Karpas-422 (cell line): Measurements from ENCODE around the gene ACO1. TPM values are rescaled to one million over a fixed set of nuclear protein-coding genes. Genes with fewer than 3 reads are reported as not detected.
A peak's percentile ranks its signal among the peaks of the same experiment; 100 is the strongest.

ENCODE experiments used
- DNase-seq: peaks from one replicate; pipeline ENCODE4 v3.0.0-alpha.2; 2015
- H2AFZ ChIP-seq: fragments of 200-600 bp; sonication (generic); 2 replicates; pipeline ENCODE4 v1.6.1; 2014; ENCODE audit warnings: antibody characterized with exemption, low read length, mixed read lengths
- H3K27ac ChIP-seq: fragments of 200-600 bp; sonication (generic); 2 replicates; pipeline ENCODE4 v1.5.1; 2014; ENCODE audit warnings: mild to moderate bottlenecking, low read length, moderate library complexity
- H3K27me3 ChIP-seq: fragments of 200-600 bp; sonication (generic); 2 replicates; pipeline ENCODE4 v1.6.1; 2014; ENCODE audit warnings: low read length, mixed read lengths
- H3K36me3 ChIP-seq: fragments of 200-600 bp; sonication (generic); 2 replicates; pipeline ENCODE4 v1.6.1; 2014; ENCODE audit warnings: low read length, mixed read lengths; ENCODE audit not compliant: insufficient read depth
- H3K4me1 ChIP-seq: fragments of 200-600 bp; sonication (generic); 2 replicates; pipeline ENCODE4 v1.6.1; 2014; ENCODE audit warnings: mild to moderate bottlenecking, low read length, mixed read lengths
- H3K4me2 ChIP-seq: fragments of 200-600 bp; sonication (generic); 2 replicates; pipeline ENCODE4 v1.6.1; 2014; ENCODE audit warnings: low read length, low read depth, mild to moderate bottlenecking; ENCODE audit not compliant: poor library complexity, severe bottlenecking
- H3K4me3 ChIP-seq: fragments of 200-600 bp; sonication (generic); 2 replicates; pipeline ENCODE4 v1.5.1; 2014; ENCODE audit warnings: mild to moderate bottlenecking, antibody characterized with exemption, low read length, mixed read lengths
- H3K79me2 ChIP-seq: fragments of 200-600 bp; sonication (generic); 2 replicates; pipeline ENCODE4 v1.6.1; 2014; ENCODE audit warnings: mild to moderate bottlenecking, low read length, mixed read lengths
- H3K9ac ChIP-seq: fragments of 200-600 bp; sonication (generic); 2 replicates; pipeline ENCODE4 v1.6.0; 2014; ENCODE audit warnings: low read length
- H3K9me2 ChIP-seq: fragments of 200-600 bp; sonication (generic), shearing (Covaris generic); replicated peaks from 2 replicates; pipeline ENCODE4 v1.6.0; 2014; ENCODE audit warnings: mild to moderate bottlenecking, low read length, moderate library complexity; ENCODE audit not compliant: insufficient read depth
- H3K9me3 ChIP-seq: fragments of 300-700, 200-600 bp; sonication (generic); 2 replicates; pipeline ENCODE4 v1.6.1; 2014; ENCODE audit warnings: low read length, mixed read lengths
- H4K20me1 ChIP-seq: fragments of 200-600 bp; sonication (generic); 2 replicates; pipeline ENCODE4 v1.6.1; 2014; ENCODE audit warnings: mild to moderate bottlenecking, antibody characterized with exemption, low read length, low read depth; ENCODE audit not compliant: insufficient read depth
- total RNA-seq: library from RNA; depleted of rRNA; stranded (reverse); fragments of >200 nt; shearing (Covaris generic); gene quantifications from 2 replicates; pipeline ENCODE4 v1.2.3, GENCODE V29; 2014; ENCODE audit warnings: low replicate concordance

ACO1 gene
- total RNA-seq, 1 experiment from 2014 or later, result 7.9 TPM

GRCh38 chr9:32427111-32427873 lies 42.8 kb downstream of the ACO1 start:
- H4K20me1 ChIP-seq, result no peaks in the 10 kb centered on the region
- no peak overlapping the region for H3K4me3 ChIP-seq
- H2AFZ ChIP-seq, result no peak overlapping the region
- H3K79me2 ChIP-seq, result no peaks in the 10 kb centered on the region
- no peaks in the 10 kb centered on the region for H3K27me3 ChIP-seq
- H3K4me2 ChIP-seq, result no peak overlapping the region
- DNase-seq, result no peak
- no peak overlapping the region for H3K27ac ChIP-seq
- H3K36me3 ChIP-seq, result no peaks in the 10 kb centered on the region
- no peaks in the 10 kb centered on the region for H3K9me2 ChIP-seq
- no peaks in the 10 kb centered on the region for H3K9me3 ChIP-seq
- no peak overlapping the region for H3K9ac ChIP-seq
- no peaks in the 10 kb centered on the region for H3K4me1 ChIP-seq

- Histone ChIP-seq H3K27me3 (no peaks in the 10 kb centered on the region), H3K9ac (no peak overlapping the region), H2AFZ (no peak overlapping the region), H3K4me2 (no peak overlapping the region), H3K4me1 (no peaks in the 10 kb centered on the region), H3K27ac (no peak overlapping the region), H4K20me1 (no peaks in the 10 kb centered on the region), H3K79me2 (no peaks in the 10 kb centered on the region), H3K4me3 (no peak overlapping the region), H3K9me2 (no peaks in the 10 kb centered on the region), H3K36me3 (no peaks in the 10 kb centered on the region), H3K9me3 (no peaks in the 10 kb centered on the region)
- no peak for DNase-seq
These were observed 46.3 kb downstream of the ACO1 start for GRCh38 chr9:32430720-32431119.

GRCh38 chr9:32431196-32431595 lies 46.8 kb downstream of the ACO1 start:
- Histone ChIP-seq H3K4me2 (no peak overlapping the region), H3K79me2 (no peaks in the 10 kb centered on the region), H3K4me3 (no peak overlapping the region), H3K9me3 (no peaks in the 10 kb centered on the region), H3K4me1 (no peaks in the 10 kb centered on the region), H3K27me3 (no peaks in the 10 kb centered on the region), H3K36me3 (no peaks in the 10 kb centered on the region), H3K27ac (no peak overlapping the region), H3K9me2 (no peaks in the 10 kb centered on the region), H2AFZ (no peak overlapping the region), H3K9ac (no peak overlapping the region), H4K20me1 (no peaks in the 10 kb centered on the region)
- DNase-seq, result no peak

GRCh38 chr9:32431940-32432555 lies 47.6 kb downstream of the ACO1 start:
- Histone ChIP-seq H3K4me1 (no peaks in the 10 kb centered on the region), H3K9ac (no peak overlapping the region), H3K79me2 (no peaks in the 10 kb centered on the region), H4K20me1 (no peaks in the 10 kb centered on the region), H3K9me2 (no peaks in the 10 kb centered on the region), H3K27ac (no peak overlapping the region), H3K9me3 (no peaks in the 10 kb centered on the region), H3K27me3 (no peaks in the 10 kb centered on the region), H3K4me3 (no peak overlapping the region), H3K4me2 (no peak overlapping the region), H3K36me3 (peaks cover 1% of the 10 kb centered on the region; the same call in 1 of the 2 replicates), H2AFZ (no peak overlapping the region)
- peak; percentile 61 for DNase-seq

GRCh38 chr9:32434892-32435291 lies 50.4 kb downstream of the ACO1 start:
- Histone ChIP-seq H3K4me3 (no peak overlapping the region), H4K20me1 (no peaks in the 10 kb centered on the region), H3K9me3 (no peaks in the 10 kb centered on the region), H3K27ac (no peak overlapping the region), H3K9me2 (no peaks in the 10 kb centered on the region), H2AFZ (no peak overlapping the region), H3K79me2 (no peaks in the 10 kb centered on the region), H3K27me3 (no peaks in the 10 kb centered on the region), H3K36me3 (peaks cover 4% of the 10 kb centered on the region; the same call in 1 of the 2 replicates), H3K4me1 (0 out of 2 replicates have a peak, but pooled peaks cover 4% of the 10 kb centered on the region), H3K9ac (no peak overlapping the region), H3K4me2 (no peak overlapping the region)
- DNase-seq, result no peak

GRCh38 chr9:32441678-32442077 lies 57.2 kb downstream of the ACO1 start:
- Histone ChIP-seq H3K4me1 (0 out of 2 replicates have a peak, but pooled peaks cover 4% of the 10 kb centered on the region), H3K4me2 (no peak overlapping the region), H2AFZ (no peak overlapping the region), H3K9ac (no peak overlapping the region), H3K27me3 (no peaks in the 10 kb centered on the region), H3K9me2 (no peaks in the 10 kb centered on the region), H3K79me2 (no peaks in the 10 kb centered on the region), H3K36me3 (peaks cover 4% of the 10 kb centered on the region; the same call in 1 of the 2 replicates), H4K20me1 (no peaks in the 10 kb centered on the region), H3K27ac (no peak overlapping the region), H3K9me3 (no peaks in the 10 kb centered on the region), H3K4me3 (no peak overlapping the region)
- no peak for DNase-seq

GRCh38 chr9:32442433-32442832 lies 58.0 kb downstream of the ACO1 start:
- no peak overlapping the region for H3K4me2 ChIP-seq

GRCh38 chr9:32449969-32450368 lies 65.5 kb downstream of the ACO1 start:
- Histone ChIP-seq H3K4me1 (no peaks in the 10 kb centered on the region), H3K9ac (no peak overlapping the region), H3K27me3 (no peaks in the 10 kb centered on the region), H3K9me2 (no peaks in the 10 kb centered on the region), H3K4me2 (no peak overlapping the region), H3K4me3 (no peak overlapping the region), H3K79me2 (no peaks in the 10 kb centered on the region), H4K20me1 (no peaks in the 10 kb centered on the region), H2AFZ (no peak overlapping the region), H3K9me3 (no peaks in the 10 kb centered on the region), H3K27ac (no peak overlapping the region), H3K36me3 (peaks cover 3% of the 10 kb centered on the region; the same call in 1 of the 2 replicates)
- DNase-seq, result no peak

More at GRCh38 chr9:32442433-32442832, 58.0 kb downstream of the ACO1 start:
- Histone ChIP-seq H3K4me1 (0 out of 2 replicates have a peak, but pooled peaks cover 4% of the 10 kb centered on the region), H4K20me1 (no peaks in the 10 kb centered on the region), H3K9me3 (no peaks in the 10 kb centered on the region), H2AFZ (no peak overlapping the region), H3K27ac (no peak overlapping the region), H3K9me2 (no peaks in the 10 kb centered on the region), H3K79me2 (no peaks in the 10 kb centered on the region), H3K9ac (no peak overlapping the region), H3K4me3 (no peak overlapping the region), H3K36me3 (no peaks in the 10 kb centered on the region; the same call in 1 of the 2 replicates), H3K27me3 (no peaks in the 10 kb centered on the region)
- DNase-seq, result no peak
